Brain microvascular endothelial cell (primary cell): ENCODE data around the gene VASH1.
A peak's percentile ranks its signal among the peaks of the same experiment; 100 is the strongest.

ENCODE experiments used
- DNase-seq: peaks from one replicate; pipeline ENCODE4 v3.0.0-alpha.2; 2020
- H3K27ac ChIP-seq: fragments of 250-450 bp; sonication (Bioruptor Pico); 2 replicates; pipeline ENCODE4 v1.5.1; 2020; ENCODE audit warnings: mild to moderate bottlenecking, moderate library complexity
- H3K27me3 ChIP-seq: fragments of 250-450 bp; sonication (Bioruptor Pico); replicated peaks from 2 replicates; pipeline ENCODE4 v1.5.1; 2020; ENCODE audit warnings: mild to moderate bottlenecking
- H3K36me3 ChIP-seq: fragments of 250-450 bp; sonication (Bioruptor Pico); replicated peaks from 2 replicates; pipeline ENCODE4 v1.5.1; 2020; ENCODE audit warnings: mild to moderate bottlenecking
- H3K4me3 ChIP-seq: 2 replicates; pipeline ENCODE4 v1.5.1; 2011; ENCODE audit warnings: low read depth, mild to moderate bottlenecking, control low read depth, low read length, moderate library complexity
- in situ Hi-C: cut with HindIII; loops from 2 replicates; pipeline ENCODE4 v1.10.0; 2017; ENCODE audit warnings: low sequenced_read_pairs, low pct_ligation_motif_present
- TF ChIP-seq, protein P1 (sequence below): IDR thresholded peaks from 2 replicates; pipeline ENCODE4 v1.5.1; 2011; ENCODE audit warnings: low read depth, mild to moderate bottlenecking, moderate library complexity, low read length, control low read depth, inconsistent platforms; ENCODE audit errors: missing control alignments

VASH1 gene

DNA sequence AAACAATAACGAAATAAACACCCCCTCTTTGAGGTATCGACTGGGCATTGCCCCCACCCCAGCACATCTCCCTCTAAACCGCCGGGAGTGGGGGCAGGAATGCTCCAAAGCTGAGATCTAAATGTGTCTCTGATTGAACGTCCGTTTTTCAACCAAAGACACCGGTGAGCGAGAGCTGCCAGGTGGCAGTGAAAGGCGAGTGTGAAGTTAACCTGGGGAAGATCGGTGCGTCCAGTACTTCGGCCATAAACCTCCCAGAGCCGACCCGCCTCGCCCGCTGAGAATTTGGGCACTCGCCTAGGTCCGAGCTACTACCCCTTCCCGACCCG, 50.8 kb downstream of the VASH1 start:
- TF ChIP-seq, protein P1, sequence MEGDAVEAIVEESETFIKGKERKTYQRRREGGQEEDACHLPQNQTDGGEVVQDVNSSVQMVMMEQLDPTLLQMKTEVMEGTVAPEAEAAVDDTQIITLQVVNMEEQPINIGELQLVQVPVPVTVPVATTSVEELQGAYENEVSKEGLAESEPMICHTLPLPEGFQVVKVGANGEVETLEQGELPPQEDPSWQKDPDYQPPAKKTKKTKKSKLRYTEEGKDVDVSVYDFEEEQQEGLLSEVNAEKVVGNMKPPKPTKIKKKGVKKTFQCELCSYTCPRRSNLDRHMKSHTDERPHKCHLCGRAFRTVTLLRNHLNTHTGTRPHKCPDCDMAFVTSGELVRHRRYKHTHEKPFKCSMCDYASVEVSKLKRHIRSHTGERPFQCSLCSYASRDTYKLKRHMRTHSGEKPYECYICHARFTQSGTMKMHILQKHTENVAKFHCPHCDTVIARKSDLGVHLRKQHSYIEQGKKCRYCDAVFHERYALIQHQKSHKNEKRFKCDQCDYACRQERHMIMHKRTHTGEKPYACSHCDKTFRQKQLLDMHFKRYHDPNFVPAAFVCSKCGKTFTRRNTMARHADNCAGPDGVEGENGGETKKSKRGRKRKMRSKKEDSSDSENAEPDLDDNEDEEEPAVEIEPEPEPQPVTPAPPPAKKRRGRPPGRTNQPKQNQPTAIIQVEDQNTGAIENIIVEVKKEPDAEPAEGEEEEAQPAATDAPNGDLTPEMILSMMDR: no peak
- in situ Hi-C loops: no loop called here
- H3K4me3 ChIP-seq: peak overlapping the region; percentile 77
- no peaks in the 10 kb centered on the region for H3K27me3 ChIP-seq
- no peaks in the 10 kb centered on the region for H3K36me3 ChIP-seq
- H3K27ac ChIP-seq: no peak overlapping the region
- no peak for DNase-seq

DNA sequence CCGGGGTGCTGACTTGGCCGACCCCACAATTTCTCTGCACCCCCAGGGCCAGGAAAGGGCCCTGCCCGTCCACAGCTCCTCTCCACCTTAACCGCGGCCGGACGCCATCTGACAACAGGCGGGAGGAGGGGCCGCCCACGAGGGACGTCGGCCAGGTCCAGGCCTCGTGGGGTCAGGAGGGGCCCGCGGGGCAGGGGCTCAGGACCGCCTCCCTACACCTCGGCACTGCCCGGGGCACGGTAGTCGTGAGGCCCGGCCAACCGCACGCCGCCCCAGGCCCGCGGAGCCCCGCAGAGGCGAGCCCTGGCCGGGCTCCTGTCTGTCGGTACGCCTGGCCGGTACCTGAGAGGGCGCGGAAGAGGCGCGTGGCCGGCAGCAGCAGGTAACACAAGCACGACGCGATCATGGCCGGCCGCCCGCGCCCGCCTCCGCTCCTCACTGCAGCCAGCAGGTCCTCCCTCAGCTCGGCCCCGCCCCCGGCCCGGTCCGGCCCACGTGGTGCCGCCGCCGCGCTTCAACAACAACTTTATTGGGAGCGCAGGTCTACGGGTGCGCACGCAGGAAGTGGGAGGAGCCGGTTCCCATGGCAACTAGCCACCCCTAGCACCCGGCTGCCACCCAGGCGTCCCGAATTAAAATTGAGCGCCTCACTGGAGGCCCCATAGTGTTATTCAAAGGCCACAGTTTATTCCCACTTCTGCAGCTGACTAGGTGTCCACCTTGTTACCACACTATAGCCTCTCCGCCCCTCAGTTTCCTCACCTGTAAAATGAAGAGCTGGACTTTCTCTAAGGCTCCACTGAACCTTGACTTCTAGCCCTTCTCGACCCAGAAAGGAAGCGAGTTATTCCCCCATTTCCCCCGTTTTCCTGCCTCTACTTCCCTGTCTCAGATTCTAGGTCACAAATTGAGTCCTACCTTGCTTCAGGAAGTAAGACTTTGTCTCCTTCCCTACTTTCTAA, 51.4 kb downstream of the VASH1 start, which contains the start of gene ANGEL1:
TSS of gene ANGEL1 (minus strand) at position 461 of the 962 bp plus-strand sequence. CDS start at position 406, 55 bp downstream.
- peak within 1 kb of the TSS; percentile 15 for H3K27ac ChIP-seq
- DNase-seq: peak; percentile 91
- peak within 1 kb of the TSS; percentile 77 for H3K4me3 ChIP-seq
- H3K36me3 ChIP-seq: no peaks in the 10 kb centered on the region
- TF ChIP-seq, protein P1: no peak
- in situ Hi-C loops: no loop called here
- no peaks in the 10 kb centered on the region for H3K27me3 ChIP-seq

DNA sequence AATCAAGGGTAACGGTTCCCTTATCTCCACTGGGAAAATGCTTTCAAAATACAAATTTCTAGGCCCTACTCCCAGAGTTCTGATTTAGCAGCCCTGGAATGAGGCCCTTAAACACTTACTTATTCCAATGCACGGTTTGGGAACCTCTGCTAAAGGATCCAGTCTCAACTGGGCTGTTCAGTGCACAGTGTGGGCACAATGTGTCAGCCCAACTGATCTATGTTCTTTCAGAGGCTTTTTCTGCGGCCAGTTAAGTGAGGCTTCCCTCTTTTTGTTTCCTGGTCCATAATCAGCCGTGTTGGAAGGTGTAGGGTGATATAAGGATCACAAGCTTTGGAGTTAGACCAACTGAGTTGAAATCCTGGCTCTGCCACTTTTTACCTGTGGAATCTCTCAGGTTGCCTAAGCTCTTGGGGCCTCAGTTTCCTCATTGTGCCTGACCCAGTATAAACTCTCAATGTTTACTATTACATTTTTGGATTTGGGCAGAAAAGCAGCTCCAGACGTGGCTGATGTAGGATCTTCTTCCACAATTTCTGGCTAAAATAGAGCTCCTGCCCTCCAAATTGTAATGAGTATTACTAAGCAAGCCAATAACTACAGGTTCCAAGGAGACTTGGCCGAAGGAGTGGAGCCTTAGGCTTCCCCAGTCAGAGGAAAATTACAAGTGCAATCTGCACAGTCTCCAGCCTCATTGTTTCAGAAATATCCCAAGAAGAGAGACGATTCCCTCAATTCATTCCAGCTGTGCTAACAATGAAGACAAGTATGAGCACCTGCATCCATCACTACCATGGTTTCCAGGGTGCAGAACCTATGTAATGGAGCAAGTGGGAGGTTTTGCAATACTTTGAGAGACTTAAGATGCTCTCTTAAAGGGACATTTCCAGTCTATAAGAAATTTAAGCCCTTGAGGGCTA, 53.7 kb downstream of the VASH1 start:
- TF ChIP-seq, protein P1: no peak
- in situ Hi-C loops: no loop called here
- Histone ChIP-seq H3K4me3 (no peak overlapping the region), H3K27ac (no peak overlapping the region), H3K27me3 (no peaks in the 10 kb centered on the region), H3K36me3 (no peaks in the 10 kb centered on the region)
- DNase-seq: no peak

DNA sequence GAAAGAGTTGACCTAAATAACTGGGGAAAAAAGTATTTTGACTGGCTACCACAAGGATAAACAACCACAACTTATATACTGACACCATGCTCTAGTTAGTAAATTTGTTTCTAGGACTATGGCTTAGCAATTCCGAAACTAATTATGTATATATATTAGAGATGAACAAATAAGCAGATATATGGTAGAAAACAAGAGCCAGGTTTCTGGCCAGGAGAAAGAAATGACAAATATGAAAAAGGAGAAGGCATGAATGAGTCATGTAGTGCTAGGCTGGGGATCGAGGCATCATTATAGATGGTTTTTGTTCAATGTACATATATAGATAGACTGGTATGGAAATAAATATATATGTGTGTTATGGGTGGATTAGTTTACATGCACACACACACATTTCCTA, 59.4 kb downstream of the VASH1 start:
- no peak overlapping the region for H3K4me3 ChIP-seq
- no peaks in the 10 kb centered on the region for H3K27me3 ChIP-seq
- no peak overlapping the region for H3K27ac ChIP-seq
- no peaks in the 10 kb centered on the region for H3K36me3 ChIP-seq
- in situ Hi-C loops: no loop called here
- no peak for DNase-seq
- TF ChIP-seq, protein P1: no peak

DNA sequence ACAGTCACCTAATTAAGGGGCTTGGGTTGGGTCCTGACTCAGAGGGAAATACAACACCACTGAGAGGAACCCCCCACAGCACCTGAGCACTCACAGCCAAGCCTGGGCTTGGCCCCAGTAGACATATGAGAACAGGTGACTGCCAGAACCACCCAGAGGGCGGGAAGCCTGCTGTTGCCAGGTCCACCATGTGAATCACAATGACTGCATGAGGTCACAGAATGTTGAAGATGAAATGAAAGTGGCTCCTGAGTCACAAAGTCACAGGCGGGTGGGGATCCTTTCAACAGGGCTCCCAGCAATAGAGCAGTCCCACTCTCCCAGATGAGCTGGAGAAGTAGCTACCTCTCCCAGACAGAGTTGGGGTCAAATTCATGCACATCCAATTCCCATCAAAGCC, 64.9 kb downstream of the VASH1 start, which contains the start of gene LRRC74A:
TSS of gene LRRC74A (plus strand) at position 287 of the 400 bp plus-strand sequence. CDS start 290 bp downstream, outside the sequence.
- H3K27ac ChIP-seq: no peak within 1 kb of the TSS
- TF ChIP-seq, protein P1: no peak
- H3K36me3 ChIP-seq: no peaks in the 10 kb centered on the region
- no peaks in the 10 kb centered on the region for H3K27me3 ChIP-seq
- in situ Hi-C loops: no loop called here
- H3K4me3 ChIP-seq: no peak within 1 kb of the TSS
- DNase-seq: no peak
